GM18507 (cell line): Measurements from ENCODE around the gene CDH18.

ENCODE experiments used
- DNase-seq: peaks from one replicate; pipeline ENCODE4 v3.0.0; 2011; ENCODE audit warnings: low read depth; ENCODE audit not compliant: insufficient read length; ENCODE audit errors: extremely low spot score
- FAIRE-seq: peaks from 2 replicates; lab custom pipeline; 2011; peaks lifted over from hg19 to GRCh38; lab: Jason Lieb, UNC

CDH18 gene

GRCh38 chr5:19987612-19988361, at the start of gene CDH18:
Gene CDH18, minus strand, starts transcription at chr5:19988200. Its CDS starts 149,214 bp downstream, at chr5:19838986.
- FAIRE-seq, result no peak

GRCh38 chr5:20034717-20035116, 46.7 kb upstream of the CDH18 start:
- DNase-seq, result no peak
- FAIRE-seq, result no peak

More at GRCh38 chr5:19987612-19988361, at the start of gene CDH18:
- no peak for DNase-seq

GRCh38 chr5:20033881-20034280, 45.9 kb upstream of the CDH18 start:
- no peak for DNase-seq
- FAIRE-seq, result no peak

- no peak for DNase-seq
- FAIRE-seq, result no peak
Observed at GRCh38 chr5:20032896-20033295, 44.9 kb upstream of the CDH18 start.

GRCh38 chr5:20030125-20030524, 42.1 kb upstream of the CDH18 start:
- no peak for FAIRE-seq

GRCh38 chr5:20029266-20029665, 41.3 kb upstream of the CDH18 start:
- DNase-seq, result no peak
- FAIRE-seq, result no peak

More at GRCh38 chr5:20030125-20030524, 42.1 kb upstream of the CDH18 start:
- no peak for DNase-seq

- FAIRE-seq (no peak), DNase-seq (no peak)
Observed at GRCh38 chr5:20028506-20028905, 40.5 kb upstream of the CDH18 start.

GRCh38 chr5:20023686-20024180, 35.7 kb upstream of the CDH18 start:
- no peak for DNase-seq
- no peak for FAIRE-seq

- DNase-seq, result no peak
- FAIRE-seq, result no peak
Observed at GRCh38 chr5:20020247-20020646, 32.2 kb upstream of the CDH18 start.

GRCh38 chr5:20017021-20017420, 29.0 kb upstream of the CDH18 start:
- FAIRE-seq (no peak), DNase-seq (no peak)

- FAIRE-seq, result no peak
- DNase-seq, result no peak
Observed at GRCh38 chr5:20000416-20000815, 12.4 kb upstream of the CDH18 start.

- no peak for FAIRE-seq
Observed at GRCh38 chr5:19988457-19988856, 457 bp upstream of the CDH18 start.

GRCh38 chr5:19986806-19987205, 1.2 kb downstream of the CDH18 start:
- FAIRE-seq (no peak), DNase-seq (no peak)

More at GRCh38 chr5:19988457-19988856, 457 bp upstream of the CDH18 start:
- no peak for DNase-seq

GRCh38 chr5:19986031-19986619, 1.9 kb downstream of the CDH18 start:
- no peak for DNase-seq
- no peak for FAIRE-seq

GRCh38 chr5:19978476-19978875, 9.5 kb downstream of the CDH18 start:
- DNase-seq (no peak), FAIRE-seq (no peak)

- DNase-seq (no peak), FAIRE-seq (no peak)
Observed at GRCh38 chr5:19977099-19977498, 10.9 kb downstream of the CDH18 start.

- DNase-seq (no peak), FAIRE-seq (no peak)
Observed at GRCh38 chr5:19975795-19976194, 12.2 kb downstream of the CDH18 start.

- DNase-seq (no peak), FAIRE-seq (no peak)
Observed at GRCh38 chr5:19960451-19960850, 27.5 kb downstream of the CDH18 start.

GRCh38 chr5:19959830-19960384, 28.1 kb downstream of the CDH18 start:
- no peak for DNase-seq
- FAIRE-seq, result no peak

- no peak for DNase-seq
- no peak for FAIRE-seq
Observed at GRCh38 chr5:19950897-19951296, 37.1 kb downstream of the CDH18 start.

GRCh38 chr5:19940192-19940591, 47.8 kb downstream of the CDH18 start:
- no peak for DNase-seq
- no peak for FAIRE-seq
